Right lobe of liver (tissue), 4 donors: Measurements from ENCODE around the gene ZBTB17.

Experiments
- POLR2A ChIP-seq: fragments of 450-650 bp; IDR thresholded peaks from one replicate; pipeline ENCODE4 v1.6.1; 2017; ENCODE audit warnings: antibody characterized with exemption, mild to moderate bottlenecking
- TF ChIP-seq, protein P1 (sequence below), 4 donors: fragments of 200-600 bp in 3 of 4; fragments of 450-650 bp in 1 of 4; IDR thresholded peaks; one replicate each; pipeline versions ENCODE4 v1.5.1 to v1.8.0; 2016 to 2022; ENCODE audit warnings: antibody characterized with exemption in 4 of 4, mild to moderate bottlenecking in 2 of 4
- donor health status: DM: no; HTN: no; CAD: no.
- donor health status: DM: no; HTN: no; CAD: no.
- donor health status: DM: no; HTN: yes; CAD: no.

DNA sequence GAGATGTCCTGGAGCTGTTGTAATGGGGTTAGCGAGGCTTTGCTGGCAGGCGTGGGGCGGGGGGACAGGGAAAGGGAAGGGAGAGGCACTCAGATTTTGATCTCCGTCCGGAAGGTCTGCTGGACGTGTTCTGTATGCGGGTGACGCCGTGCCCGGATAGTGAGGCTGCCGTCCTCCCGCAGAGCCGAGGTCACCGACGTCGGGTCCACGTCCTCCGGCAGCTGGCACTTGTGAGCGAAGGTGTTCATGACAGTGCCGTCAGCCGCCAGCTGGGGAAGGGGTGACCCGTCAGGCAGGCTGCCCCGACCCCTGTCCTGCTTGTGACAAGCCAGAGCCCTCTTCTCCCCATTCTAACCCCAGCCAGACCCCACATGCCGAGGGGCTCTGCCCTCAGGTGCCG, 39.6 kb upstream of the ZBTB17 start:
- TF ChIP-seq, protein P1, sequence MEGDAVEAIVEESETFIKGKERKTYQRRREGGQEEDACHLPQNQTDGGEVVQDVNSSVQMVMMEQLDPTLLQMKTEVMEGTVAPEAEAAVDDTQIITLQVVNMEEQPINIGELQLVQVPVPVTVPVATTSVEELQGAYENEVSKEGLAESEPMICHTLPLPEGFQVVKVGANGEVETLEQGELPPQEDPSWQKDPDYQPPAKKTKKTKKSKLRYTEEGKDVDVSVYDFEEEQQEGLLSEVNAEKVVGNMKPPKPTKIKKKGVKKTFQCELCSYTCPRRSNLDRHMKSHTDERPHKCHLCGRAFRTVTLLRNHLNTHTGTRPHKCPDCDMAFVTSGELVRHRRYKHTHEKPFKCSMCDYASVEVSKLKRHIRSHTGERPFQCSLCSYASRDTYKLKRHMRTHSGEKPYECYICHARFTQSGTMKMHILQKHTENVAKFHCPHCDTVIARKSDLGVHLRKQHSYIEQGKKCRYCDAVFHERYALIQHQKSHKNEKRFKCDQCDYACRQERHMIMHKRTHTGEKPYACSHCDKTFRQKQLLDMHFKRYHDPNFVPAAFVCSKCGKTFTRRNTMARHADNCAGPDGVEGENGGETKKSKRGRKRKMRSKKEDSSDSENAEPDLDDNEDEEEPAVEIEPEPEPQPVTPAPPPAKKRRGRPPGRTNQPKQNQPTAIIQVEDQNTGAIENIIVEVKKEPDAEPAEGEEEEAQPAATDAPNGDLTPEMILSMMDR (IDR thresholded peaks at IDR 0.05), result no peak
- no peak for TF ChIP-seq POLR2A
